HEK293 (cell line): ENCODE results near the gene ANKRD37.

Experiments
- BCL11A ChIP-seq: fragments of 450-650 bp; formaldehyde crosslinking; IDR thresholded peaks from 2 replicates; pipeline ENCODE4 v1.5.1; 2016; ENCODE audit warnings: low read depth, missing biosample characterization, missing genetic modification characterization
- GFI1B ChIP-seq: fragments of 450-650 bp; formaldehyde crosslinking; IDR thresholded peaks from 2 replicates; pipeline ENCODE4 v1.5.1; 2016; ENCODE audit warnings: missing biosample characterization, missing genetic modification characterization
- KLF1 ChIP-seq: fragments of 450-650 bp; formaldehyde crosslinking; IDR thresholded peaks from 2 replicates; pipeline ENCODE4 v1.5.1; 2016; ENCODE audit warnings: missing biosample characterization, missing genetic modification characterization
- KLF7 ChIP-seq: fragments of 450-650 bp; formaldehyde crosslinking; IDR thresholded peaks from 2 replicates; pipeline ENCODE4 v1.5.1; 2016; ENCODE audit warnings: missing biosample characterization, missing genetic modification characterization, borderline replicate concordance
- OSR2 ChIP-seq: fragments of 450-650 bp; formaldehyde crosslinking; IDR thresholded peaks from 2 replicates; pipeline ENCODE4 v1.5.1; 2016; ENCODE audit warnings: missing biosample characterization, missing genetic modification characterization
- WT1 ChIP-seq: fragments of 450-650 bp; formaldehyde crosslinking; IDR thresholded peaks from 2 replicates; pipeline ENCODE4 v1.5.1; 2016; ENCODE audit warnings: missing biosample characterization, missing genetic modification characterization
- YY2 ChIP-seq: fragments of 450-650 bp; formaldehyde crosslinking; IDR thresholded peaks from 2 replicates; pipeline ENCODE4 v1.5.1; 2016; ENCODE audit warnings: missing biosample characterization, missing genetic modification characterization
- ZBTB8A ChIP-seq: fragments of 450-650 bp; formaldehyde crosslinking; IDR thresholded peaks from 2 replicates; pipeline ENCODE4 v1.5.1; 2016; ENCODE audit warnings: missing biosample characterization, missing genetic modification characterization
- ZEB2 ChIP-seq: fragments of 450-650 bp; formaldehyde crosslinking; IDR thresholded peaks from 2 replicates; pipeline ENCODE4 v1.5.1; 2016; ENCODE audit warnings: missing biosample characterization, missing genetic modification characterization
- ZNF155 ChIP-seq: fragments of 450-650 bp; formaldehyde crosslinking; IDR thresholded peaks from 2 replicates; pipeline ENCODE4 v1.5.1; 2016; ENCODE audit warnings: missing biosample characterization, missing genetic modification characterization
- ZNF19 ChIP-seq: fragments of 450-650 bp; formaldehyde crosslinking; IDR thresholded peaks from 2 replicates; pipeline ENCODE4; 2016; ENCODE audit warnings: missing biosample characterization, missing genetic modification characterization, low read depth
- ZNF350 ChIP-seq: fragments of 450-650 bp; formaldehyde crosslinking; IDR thresholded peaks from 2 replicates; pipeline ENCODE4 v1.5.0; 2017; ENCODE audit warnings: missing biosample characterization, mild to moderate bottlenecking, missing genetic modification characterization
- ZNF37A ChIP-seq: fragments of 450-650 bp; IDR thresholded peaks from 2 replicates; pipeline ENCODE4 v1.5.1; 2018; ENCODE audit warnings: missing biosample characterization, missing genetic modification characterization
- ZNF473 ChIP-seq: fragments of 450-650 bp; formaldehyde crosslinking; IDR thresholded peaks from 2 replicates; pipeline ENCODE4 v1.5.1; 2017; ENCODE audit warnings: missing biosample characterization, missing genetic modification characterization
- ZNF48 ChIP-seq: fragments of 450-650 bp; formaldehyde crosslinking; IDR thresholded peaks from 2 replicates; pipeline ENCODE4 v1.5.1; 2016; ENCODE audit warnings: missing biosample characterization, missing genetic modification characterization
- ZNF529 ChIP-seq: fragments of 450-650 bp; formaldehyde crosslinking; IDR thresholded peaks from 2 replicates; pipeline ENCODE4 v1.5.1; 2017; ENCODE audit warnings: missing genetic modification characterization, missing biosample characterization; ENCODE audit not compliant: insufficient replicate concordance
- ZNF548 ChIP-seq: fragments of 450-650 bp; formaldehyde crosslinking; IDR thresholded peaks from 2 replicates; pipeline ENCODE4 v1.5.1; 2016; ENCODE audit warnings: missing biosample characterization, missing genetic modification characterization
- ZNF560 ChIP-seq: fragments of 450-650 bp; formaldehyde crosslinking; IDR thresholded peaks from 2 replicates; pipeline ENCODE4 v1.5.1; 2017; ENCODE audit warnings: missing biosample characterization, missing genetic modification characterization, borderline replicate concordance
- ZNF561 ChIP-seq: fragments of 450-650 bp; IDR thresholded peaks from 2 replicates; pipeline ENCODE4 v1.5.1; 2018; ENCODE audit warnings: missing biosample characterization, missing genetic modification characterization, borderline replicate concordance
- ZNF585B ChIP-seq: fragments of 450-650 bp; formaldehyde crosslinking; IDR thresholded peaks from 2 replicates; pipeline ENCODE4 v1.5.1; 2016; ENCODE audit warnings: missing biosample characterization, missing genetic modification characterization
- ZNF610 ChIP-seq: fragments of 450-650 bp; formaldehyde crosslinking; IDR thresholded peaks from 2 replicates; pipeline ENCODE4 v1.5.1; 2016; ENCODE audit warnings: missing biosample characterization, missing genetic modification characterization, borderline replicate concordance
- ZNF621 ChIP-seq: fragments of 450-650 bp; formaldehyde crosslinking; IDR thresholded peaks from 2 replicates; pipeline ENCODE4 v1.5.1; 2017; ENCODE audit warnings: missing biosample characterization, missing genetic modification characterization
- ZNF658 ChIP-seq: fragments of 450-650 bp; formaldehyde crosslinking; IDR thresholded peaks from 2 replicates; pipeline ENCODE4; 2016; ENCODE audit warnings: missing biosample characterization, missing genetic modification characterization
- ZNF747 ChIP-seq: fragments of 450-650 bp; formaldehyde crosslinking; IDR thresholded peaks from 2 replicates; pipeline ENCODE4 v1.5.1; 2016; ENCODE audit warnings: missing biosample characterization, missing genetic modification characterization
- ZNF768 ChIP-seq: fragments of 450-650 bp; formaldehyde crosslinking; IDR thresholded peaks from 2 replicates; pipeline ENCODE4 v1.5.1; 2018; ENCODE audit warnings: missing biosample characterization, mild to moderate bottlenecking, missing genetic modification characterization
- ZNF837 ChIP-seq: fragments of 450-650 bp; formaldehyde crosslinking; IDR thresholded peaks from 2 replicates; pipeline ENCODE4 v1.5.1; 2016; ENCODE audit warnings: missing biosample characterization, missing genetic modification characterization
- TF ChIP-seq, protein P1 (sequence below): fragments of 450-650 bp; formaldehyde crosslinking; IDR thresholded peaks from 2 replicates; pipeline ENCODE4 v1.5.1; 2017; ENCODE audit warnings: missing biosample characterization, missing genetic modification characterization
- TF ChIP-seq, protein P2 (sequence below): fragments of 450-650 bp; formaldehyde crosslinking; IDR thresholded peaks from 2 replicates; pipeline ENCODE4 v1.5.1; 2017; ENCODE audit warnings: missing biosample characterization, missing genetic modification characterization
- TF ChIP-seq, protein P3 (sequence below): fragments of 450-650 bp; formaldehyde crosslinking; IDR thresholded peaks from 2 replicates; pipeline ENCODE4 v1.5.1; 2016; ENCODE audit warnings: missing biosample characterization, missing genetic modification characterization
- TF ChIP-seq, protein P4 (sequence below): fragments of 450-650 bp; formaldehyde crosslinking; IDR thresholded peaks from 2 replicates; pipeline ENCODE4 v1.5.1; 2016; ENCODE audit warnings: missing biosample characterization, missing genetic modification characterization
- TF ChIP-seq, protein P5 (sequence below): fragments of 450-650 bp; IDR thresholded peaks from 2 replicates; pipeline ENCODE4 v1.5.1; 2018; ENCODE audit warnings: missing biosample characterization, missing genetic modification characterization

The ANKRD37 gene

DNA sequence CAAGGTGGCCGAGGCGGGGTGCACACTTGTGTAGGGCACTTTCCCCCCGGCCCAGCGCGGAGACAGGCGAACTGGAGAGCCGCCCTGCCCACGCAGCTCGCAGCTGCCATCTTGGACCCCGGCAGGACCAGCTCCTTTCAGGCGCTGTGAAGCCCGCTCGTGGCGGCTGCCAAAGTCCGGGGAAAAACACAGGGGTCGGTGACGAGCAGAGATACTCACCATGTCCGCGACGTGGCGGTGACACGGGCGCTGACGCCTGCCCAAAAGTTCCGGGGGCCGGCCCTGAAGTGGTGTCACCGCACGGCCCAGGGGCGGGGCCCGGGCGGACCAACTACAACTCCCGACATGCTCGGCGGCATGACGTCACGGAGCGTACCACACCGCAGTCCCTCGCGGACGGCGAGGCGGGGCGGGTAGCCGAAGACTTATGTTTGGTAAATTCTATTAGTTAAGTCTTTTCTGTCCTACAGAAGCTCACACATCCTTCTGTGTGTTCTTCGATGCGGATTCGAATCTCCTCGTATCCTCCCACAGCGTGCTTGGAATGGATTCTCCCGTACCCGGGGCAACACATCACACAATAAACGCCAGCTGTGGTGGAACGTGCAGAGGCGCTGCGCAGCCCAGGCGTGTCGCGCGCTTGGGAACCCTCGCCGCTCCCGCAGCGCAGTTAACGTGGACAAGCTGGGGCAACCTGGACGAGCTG is 29.2 kb downstream of the ANKRD37 start, which contains the start of gene UFSP2 (continued):
- TF ChIP-seq, protein P1, sequence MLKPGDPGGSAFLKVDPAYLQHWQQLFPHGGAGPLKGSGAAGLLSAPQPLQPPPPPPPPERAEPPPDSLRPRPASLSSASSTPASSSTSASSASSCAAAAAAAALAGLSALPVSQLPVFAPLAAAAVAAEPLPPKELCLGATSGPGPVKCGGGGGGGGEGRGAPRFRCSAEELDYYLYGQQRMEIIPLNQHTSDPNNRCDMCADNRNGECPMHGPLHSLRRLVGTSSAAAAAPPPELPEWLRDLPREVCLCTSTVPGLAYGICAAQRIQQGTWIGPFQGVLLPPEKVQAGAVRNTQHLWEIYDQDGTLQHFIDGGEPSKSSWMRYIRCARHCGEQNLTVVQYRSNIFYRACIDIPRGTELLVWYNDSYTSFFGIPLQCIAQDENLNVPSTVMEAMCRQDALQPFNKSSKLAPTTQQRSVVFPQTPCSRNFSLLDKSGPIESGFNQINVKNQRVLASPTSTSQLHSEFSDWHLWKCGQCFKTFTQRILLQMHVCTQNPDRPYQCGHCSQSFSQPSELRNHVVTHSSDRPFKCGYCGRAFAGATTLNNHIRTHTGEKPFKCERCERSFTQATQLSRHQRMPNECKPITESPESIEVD (tag by site-specific recombination), result no peak
- TF ChIP-seq ZNF48 (tag by site-specific recombination) (no peak), ZNF621 (tag by site-specific recombination) (no peak), KLF1 (tag by site-specific recombination) (no peak), YY2 (tag by site-specific recombination) (peak; percentile 55), ZNF19 (tag by site-specific recombination) (no peak), ZNF473 (tag by site-specific recombination) (no peak), ZEB2 (tag by site-specific recombination) (no peak), WT1 (tag by site-specific recombination) (no peak), ZNF548 (tag by site-specific recombination) (no peak), GFI1B (tag by site-specific recombination) (no peak), ZNF837 (tag by site-specific recombination) (no peak), OSR2 (tag by site-specific recombination) (no peak), ZNF560 (no peak), ZNF585B (tag by site-specific recombination) (no peak), ZNF658 (tag by site-specific recombination) (no peak), ZNF561 (tag by site-specific recombination) (no peak), ZNF768 (no peak), ZNF529 (no peak), ZNF350 (tag by site-specific recombination) (no peak), ZNF610 (peak; percentile 83; the same call in 1 of the 2 replicates), ZNF37A (no peak), BCL11A (tag by site-specific recombination) (no peak), ZBTB8A (tag by site-specific recombination) (peak; percentile 46; the same call in 1 of the 2 replicates), ZNF155 (tag by site-specific recombination) (no peak), ZNF747 (tag by site-specific recombination) (no peak), KLF7 (no peak)
- TF ChIP-seq, protein P2, sequence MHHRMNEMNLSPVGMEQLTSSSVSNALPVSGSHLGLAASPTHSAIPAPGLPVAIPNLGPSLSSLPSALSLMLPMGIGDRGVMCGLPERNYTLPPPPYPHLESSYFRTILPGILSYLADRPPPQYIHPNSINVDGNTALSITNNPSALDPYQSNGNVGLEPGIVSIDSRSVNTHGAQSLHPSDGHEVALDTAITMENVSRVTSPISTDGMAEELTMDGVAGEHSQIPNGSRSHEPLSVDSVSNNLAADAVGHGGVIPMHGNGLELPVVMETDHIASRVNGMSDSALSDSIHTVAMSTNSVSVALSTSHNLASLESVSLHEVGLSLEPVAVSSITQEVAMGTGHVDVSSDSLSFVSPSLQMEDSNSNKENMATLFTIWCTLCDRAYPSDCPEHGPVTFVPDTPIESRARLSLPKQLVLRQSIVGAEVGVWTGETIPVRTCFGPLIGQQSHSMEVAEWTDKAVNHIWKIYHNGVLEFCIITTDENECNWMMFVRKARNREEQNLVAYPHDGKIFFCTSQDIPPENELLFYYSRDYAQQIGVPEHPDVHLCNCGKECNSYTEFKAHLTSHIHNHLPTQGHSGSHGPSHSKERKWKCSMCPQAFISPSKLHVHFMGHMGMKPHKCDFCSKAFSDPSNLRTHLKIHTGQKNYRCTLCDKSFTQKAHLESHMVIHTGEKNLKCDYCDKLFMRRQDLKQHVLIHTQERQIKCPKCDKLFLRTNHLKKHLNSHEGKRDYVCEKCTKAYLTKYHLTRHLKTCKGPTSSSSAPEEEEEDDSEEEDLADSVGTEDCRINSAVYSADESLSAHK (tag by site-specific recombination), result no peak
- TF ChIP-seq, protein P3, sequence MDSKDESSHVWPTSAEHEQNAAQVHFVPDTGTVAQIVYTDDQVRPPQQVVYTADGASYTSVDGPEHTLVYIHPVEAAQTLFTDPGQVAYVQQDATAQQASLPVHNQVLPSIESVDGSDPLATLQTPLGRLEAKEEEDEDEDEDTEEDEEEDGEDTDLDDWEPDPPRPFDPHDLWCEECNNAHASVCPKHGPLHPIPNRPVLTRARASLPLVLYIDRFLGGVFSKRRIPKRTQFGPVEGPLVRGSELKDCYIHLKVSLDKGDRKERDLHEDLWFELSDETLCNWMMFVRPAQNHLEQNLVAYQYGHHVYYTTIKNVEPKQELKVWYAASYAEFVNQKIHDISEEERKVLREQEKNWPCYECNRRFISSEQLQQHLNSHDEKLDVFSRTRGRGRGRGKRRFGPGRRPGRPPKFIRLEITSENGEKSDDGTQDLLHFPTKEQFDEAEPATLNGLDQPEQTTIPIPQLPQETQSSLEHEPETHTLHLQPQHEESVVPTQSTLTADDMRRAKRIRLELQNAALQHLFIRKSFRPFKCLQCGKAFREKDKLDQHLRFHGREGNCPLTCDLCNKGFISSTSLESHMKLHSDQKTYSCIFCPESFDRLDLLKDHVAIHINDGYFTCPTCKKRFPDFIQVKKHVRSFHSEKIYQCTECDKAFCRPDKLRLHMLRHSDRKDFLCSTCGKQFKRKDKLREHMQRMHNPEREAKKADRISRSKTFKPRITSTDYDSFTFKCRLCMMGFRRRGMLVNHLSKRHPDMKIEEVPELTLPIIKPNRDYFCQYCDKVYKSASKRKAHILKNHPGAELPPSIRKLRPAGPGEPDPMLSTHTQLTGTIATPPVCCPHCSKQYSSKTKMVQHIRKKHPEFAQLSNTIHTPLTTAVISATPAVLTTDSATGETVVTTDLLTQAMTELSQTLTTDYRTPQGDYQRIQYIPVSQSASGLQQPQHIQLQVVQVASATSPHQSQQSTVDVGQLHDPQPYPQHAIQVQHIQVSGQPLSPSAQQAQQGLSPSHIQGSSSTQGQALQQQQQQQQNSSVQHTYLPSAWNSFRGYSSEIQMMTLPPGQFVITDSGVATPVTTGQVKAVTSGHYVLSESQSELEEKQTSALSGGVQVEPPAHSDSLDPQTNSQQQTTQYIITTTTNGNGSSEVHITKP, result peak; percentile 99
- TF ChIP-seq, protein P4, sequence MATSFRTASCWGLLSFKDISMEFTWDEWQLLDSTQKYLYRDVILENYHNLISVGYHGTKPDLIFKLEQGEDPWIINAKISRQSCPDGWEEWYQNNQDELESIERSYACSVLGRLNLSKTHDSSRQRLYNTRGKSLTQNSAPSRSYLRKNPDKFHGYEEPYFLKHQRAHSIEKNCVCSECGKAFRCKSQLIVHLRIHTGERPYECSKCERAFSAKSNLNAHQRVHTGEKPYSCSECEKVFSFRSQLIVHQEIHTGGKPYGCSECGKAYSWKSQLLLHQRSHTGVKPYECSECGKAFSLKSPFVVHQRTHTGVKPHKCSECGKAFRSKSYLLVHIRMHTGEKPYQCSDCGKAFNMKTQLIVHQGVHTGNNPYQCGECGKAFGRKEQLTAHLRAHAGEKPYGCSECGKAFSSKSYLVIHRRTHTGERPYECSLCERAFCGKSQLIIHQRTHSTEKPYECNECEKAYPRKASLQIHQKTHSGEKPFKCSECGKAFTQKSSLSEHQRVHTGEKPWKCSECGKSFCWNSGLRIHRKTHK, result no peak
- TF ChIP-seq, protein P5, sequence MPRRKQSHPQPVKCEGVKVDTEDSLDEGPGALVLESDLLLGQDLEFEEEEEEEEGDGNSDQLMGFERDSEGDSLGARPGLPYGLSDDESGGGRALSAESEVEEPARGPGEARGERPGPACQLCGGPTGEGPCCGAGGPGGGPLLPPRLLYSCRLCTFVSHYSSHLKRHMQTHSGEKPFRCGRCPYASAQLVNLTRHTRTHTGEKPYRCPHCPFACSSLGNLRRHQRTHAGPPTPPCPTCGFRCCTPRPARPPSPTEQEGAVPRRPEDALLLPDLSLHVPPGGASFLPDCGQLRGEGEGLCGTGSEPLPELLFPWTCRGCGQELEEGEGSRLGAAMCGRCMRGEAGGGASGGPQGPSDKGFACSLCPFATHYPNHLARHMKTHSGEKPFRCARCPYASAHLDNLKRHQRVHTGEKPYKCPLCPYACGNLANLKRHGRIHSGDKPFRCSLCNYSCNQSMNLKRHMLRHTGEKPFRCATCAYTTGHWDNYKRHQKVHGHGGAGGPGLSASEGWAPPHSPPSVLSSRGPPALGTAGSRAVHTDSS (tag by site-specific recombination), result no peak
